HG02884 (cell line): Measurements from ENCODE around the gene EIF1B.
"Not testable (repeated sequence)": the region's sequence is repeated elsewhere in the genome, so short reads cannot be mapped to it uniquely, and the experiment has no call there.

Experiments
- ATAC-seq: cut with Tn5 transposase; IDR thresholded peaks from one replicate; pipeline ENCODE4 v1.9.1; 2021; ENCODE audit warnings: mild to moderate bottlenecking, moderate library complexity; ENCODE audit not compliant: unreplicated experiment

Gene EIF1B

DNA sequence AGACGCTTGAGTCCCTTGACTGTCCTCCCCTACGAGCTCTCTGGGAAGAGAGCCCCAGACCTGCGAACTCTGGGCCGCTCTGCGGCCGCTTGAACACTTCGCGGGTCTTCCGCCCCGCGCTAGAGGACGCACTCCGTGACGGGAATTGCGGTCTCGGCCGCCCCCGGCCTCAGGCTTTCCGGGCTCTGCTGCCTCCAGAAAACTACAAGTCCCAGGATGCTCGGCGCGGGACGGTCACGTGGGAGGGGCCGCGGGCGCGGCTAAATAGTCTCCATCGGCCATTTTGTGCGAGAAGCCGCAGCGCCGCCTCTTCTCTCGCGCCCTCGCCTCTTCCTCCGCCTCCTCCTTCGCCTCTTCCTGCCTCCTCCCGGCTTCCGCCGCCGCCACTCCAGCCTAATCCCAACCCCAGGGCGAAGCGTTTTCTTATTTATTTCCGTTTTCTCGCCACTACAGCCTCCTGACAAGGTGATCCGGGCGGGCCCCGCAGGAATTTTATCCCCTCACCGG lies at the start of gene EIF1B:
Gene EIF1B, plus strand, starts transcription at position 290 of the 507 bp plus-strand sequence. CDS start 235 bp downstream, outside the sequence.
- ATAC-seq = peak; percentile 94

DNA sequence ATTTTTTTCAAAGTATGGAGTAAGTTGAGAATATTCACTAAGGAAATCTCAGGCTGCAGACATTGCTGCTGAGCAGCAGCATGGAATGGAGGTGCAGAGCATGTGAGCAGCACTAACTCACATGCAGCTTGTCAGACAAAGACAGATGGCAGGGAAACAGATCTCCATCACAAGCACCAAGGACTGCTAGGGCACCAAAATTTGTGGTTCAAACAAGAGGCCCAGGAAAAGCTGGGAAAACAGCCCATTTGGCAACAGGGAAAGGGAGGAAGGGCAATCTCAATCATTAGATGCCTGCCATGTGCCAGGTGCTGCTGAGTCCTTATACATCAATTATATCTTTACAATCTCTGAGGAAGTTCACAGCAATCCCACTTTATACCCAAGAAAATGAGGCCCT lies 47.2 kb upstream of the EIF1B start:
- ATAC-seq = no peak

DNA sequence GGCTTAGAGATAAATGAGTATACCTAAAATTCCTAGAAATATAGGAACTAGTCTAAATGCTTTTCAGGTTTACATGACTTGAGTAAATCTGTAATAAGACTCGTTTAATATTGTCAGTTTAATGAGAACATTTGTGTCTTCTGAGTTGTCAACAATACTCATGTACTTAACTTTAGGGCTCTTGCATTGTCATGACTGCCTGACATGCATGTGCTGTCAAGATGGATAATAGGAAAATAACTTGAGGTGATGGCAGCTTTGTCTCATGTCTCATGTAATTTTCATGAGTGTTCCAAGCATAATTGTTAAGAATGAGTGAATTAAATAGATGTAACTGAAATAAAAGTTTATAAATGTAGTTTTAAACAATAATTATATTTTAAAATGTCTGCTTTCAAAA lies 45.1 kb upstream of the EIF1B start:
- ATAC-seq = no peak

DNA sequence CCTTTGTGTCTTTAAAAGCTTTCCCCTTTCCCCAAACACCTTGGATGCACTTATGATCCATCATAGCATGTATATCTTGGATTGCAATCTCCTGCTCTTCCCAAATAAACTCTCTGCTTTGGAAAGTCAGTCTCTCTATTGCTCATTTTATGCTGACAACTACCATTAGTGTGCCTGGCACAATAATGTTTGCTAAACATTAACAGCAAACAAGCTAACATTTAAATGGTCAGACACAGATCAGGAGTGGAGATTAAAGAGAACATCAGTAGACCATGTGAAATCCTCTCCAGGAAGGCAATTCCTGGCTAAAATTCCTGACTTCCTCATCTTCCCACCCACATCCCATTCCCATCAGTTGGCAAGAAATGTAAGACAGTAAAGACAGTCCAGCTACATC lies 44.3 kb upstream of the EIF1B start:
- no peak for ATAC-seq

DNA sequence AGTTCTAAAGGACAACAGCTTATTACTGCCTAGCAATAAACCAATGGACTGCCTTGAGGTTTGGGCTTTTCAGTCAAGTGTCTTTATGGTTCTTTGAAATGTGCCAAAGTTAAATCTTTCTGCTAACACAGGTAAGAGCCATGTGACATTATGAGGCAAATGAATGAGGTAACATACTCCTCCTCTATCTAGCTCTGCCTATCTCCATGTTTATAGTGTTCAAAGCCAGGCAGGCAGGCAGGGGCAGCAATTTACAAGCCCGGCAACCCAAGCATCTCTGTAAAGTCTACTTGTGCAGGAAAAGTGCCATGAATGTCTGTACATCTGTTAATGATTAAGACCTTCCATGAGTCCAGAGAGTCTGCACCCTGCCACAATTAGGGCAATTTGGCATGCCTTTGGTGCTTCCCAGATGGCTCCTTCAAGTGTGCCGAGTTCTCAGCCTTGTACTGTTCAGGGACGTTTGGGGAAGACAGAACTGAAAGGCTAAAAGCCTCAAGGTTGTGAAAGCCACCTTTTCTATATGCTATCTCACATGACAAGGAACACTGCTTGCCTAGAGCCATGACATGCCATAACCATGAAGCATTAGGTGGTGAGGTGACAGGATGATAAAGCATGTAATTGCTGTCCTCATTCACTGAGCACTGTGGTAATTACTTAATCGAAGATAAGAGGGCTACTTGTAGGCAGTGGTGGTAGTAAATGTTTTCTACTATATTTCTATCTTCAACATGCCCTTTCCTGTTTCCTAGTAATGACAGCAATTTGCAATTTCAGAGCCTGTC lies 41.4 kb upstream of the EIF1B start:
- ATAC-seq = no peak

DNA sequence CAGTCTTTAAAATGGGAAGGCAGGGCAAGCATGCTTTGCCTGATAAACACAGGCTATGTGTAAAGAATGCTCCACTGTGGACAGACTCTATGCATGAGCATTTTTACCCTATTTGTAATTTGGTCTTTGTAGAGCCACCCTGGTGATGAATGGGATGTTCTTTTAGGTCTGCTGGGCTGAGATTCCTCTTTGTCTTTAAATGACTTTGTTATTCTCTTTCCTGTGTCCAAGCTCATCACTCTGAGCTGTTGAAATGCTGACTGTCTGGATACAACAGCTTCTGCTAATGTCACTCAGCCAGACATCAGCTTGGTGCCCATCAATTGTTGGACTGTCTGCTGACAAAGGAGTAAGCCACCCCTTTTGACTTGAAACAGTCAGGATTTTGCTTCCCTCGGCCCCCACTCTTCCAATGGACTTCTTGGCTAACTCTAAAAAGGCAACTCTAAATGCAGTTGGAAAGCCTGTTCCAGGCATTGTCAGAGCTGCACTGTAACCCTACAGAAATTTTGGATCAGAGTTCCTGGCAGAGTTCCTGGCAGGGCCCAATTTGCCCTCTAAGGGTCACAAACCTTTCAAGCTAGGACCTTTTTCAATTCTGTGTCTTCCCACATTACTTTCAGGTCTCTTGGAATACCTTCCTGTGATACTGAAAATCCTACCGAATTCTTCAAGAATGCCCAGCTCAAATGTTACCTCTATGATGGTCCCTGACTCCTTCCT lies 40.5 kb upstream of the EIF1B start:
- ATAC-seq = no peak

DNA sequence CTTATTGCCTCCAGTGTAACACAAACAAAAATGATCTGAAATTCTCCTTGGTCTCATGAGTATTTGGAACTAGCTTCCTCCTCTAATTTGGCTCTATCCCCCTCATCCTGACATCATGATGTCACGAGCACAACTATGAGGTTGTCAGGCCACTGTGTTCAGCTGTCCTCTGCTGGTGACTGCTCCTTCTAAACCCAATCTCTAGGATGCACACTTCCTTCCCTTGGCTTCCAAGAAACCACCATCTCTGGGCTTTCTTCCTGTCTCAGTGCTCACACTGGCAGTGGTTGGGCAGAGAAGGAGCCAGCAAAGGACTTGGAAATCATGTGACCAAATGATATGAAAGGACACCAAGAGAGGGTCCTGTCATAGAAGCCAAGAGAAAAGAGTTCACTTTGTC lies 30.7 kb upstream of the EIF1B start:
- ATAC-seq = no peak

DNA sequence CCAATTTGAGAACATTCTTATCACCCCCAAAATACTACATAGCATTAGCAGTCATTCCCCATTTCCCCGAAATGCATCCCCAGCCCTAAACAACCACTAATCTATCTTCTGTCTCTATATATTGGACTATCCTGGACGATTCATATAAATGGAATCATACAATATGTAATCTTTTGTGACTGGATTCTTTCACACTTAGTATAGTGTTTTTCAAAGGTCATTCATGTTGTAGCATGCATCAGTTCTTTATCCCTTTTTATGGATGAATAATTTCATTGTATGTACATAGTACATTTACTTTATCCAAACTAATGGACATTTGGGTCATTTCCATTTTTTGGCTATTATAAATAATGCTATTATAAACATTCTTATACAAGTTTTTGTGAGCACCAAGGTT lies 27.5 kb upstream of the EIF1B start:
- ATAC-seq = no peak

DNA sequence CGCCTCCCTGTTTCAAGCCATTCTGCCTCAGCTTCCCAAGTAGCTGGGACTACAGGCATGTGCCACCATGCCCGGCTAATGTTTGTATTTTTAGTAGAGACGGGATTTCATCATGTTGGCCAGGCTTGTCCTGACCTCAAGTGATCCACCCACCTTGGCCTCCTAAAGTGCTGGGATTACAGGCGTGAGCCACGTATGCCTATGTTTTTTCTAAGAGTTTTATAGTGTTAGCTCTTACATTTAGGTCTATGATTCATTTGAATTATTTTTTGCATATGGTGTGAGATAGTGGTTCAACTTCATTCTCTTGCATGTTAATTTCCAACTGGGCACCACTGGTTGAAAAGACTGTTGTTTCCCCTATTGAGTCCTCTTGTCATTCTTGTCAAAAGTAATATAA lies 26.4 kb upstream of the EIF1B start:
- not testable (repeated sequence) for ATAC-seq

DNA sequence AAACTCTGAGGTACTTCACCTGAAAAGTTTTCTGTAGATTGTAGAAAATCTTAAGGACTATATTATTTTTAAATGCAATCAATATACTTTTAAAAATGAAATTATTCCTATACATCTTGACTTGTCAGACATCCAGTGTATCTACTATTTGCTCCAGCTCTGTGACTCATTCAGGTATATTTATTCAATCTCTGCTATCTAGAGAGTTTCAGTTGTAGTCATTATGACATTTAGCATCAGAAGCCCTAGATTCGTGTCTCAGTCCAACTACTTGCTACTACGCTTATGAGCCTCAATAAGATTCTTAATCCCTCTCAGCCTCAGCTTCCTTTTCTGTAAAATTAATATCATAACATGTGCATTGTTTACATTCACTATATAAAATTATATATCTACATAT lies 22.3 kb upstream of the EIF1B start:
- no peak for ATAC-seq

DNA sequence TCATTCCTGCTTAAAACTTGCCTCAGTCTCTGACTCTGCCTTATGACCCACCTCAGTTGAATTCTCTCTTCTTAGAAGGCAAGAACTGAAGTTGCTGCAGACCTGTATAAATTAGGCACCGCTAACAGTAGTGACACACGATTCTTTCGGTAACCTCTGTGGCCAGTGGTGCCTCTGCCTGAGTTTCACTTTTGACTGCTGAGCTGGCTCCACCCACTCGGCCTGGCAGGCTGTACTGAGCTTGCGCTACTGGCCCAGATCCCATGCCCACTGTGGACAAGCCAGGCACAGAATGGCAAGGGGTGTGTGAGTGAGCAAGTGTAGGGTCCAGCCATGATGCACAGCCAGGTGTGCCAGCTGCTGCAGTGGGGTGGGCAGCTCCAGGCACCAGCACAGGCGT lies 19.1 kb upstream of the EIF1B start:
- no peak for ATAC-seq

DNA sequence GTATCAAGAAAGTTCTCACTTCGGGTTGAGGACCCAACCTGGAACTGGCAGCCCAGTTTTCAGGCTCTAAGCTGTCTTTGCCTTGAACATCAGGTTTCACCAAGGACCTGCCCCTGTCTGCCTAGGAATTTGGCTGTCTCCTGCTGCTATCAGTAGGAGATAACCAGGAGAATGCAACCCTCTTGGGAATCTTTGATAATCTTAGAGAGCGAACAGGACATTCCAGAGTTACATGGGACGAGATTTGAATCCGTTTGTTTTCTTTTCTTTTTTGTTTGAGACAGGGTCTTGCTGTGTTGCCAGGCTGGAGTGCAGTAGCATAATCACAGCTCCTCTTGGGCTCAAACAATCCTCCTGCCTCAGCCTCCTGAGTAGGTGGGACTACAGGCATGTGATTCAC lies 18.0 kb upstream of the EIF1B start:
- ATAC-seq = no peak

DNA sequence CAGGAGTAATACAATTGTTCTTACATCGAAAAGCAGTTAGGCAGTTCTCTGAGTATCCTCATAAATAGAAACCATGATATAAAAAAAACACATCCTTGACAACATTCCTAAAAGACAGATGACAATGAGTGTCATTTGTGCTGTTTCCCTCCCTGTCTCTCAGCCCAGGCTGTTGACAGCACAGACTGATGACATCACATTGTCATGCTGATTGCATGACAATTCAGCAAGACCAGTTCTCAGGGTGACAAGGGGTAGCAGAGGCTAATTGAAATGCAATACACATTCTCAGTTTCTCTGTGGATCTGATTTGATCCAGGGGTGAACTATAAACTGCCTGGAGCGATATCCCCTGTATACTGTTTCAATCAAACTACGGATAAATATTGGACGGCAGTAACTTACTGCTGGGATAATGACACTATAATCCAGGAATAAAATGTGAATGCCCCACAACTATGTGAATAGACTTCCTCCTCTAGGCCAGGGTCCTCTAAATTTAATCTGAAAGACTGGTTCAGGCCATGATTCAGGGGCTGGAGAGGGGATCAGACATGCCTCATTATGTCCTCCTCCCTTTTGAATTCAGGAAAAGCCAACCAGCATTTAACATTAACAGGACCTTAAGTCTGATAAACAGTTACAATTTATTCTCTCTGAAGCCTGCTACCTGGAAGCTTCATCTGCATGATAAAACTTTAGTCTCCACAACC lies 16.7 kb upstream of the EIF1B start:
- no peak for ATAC-seq

DNA sequence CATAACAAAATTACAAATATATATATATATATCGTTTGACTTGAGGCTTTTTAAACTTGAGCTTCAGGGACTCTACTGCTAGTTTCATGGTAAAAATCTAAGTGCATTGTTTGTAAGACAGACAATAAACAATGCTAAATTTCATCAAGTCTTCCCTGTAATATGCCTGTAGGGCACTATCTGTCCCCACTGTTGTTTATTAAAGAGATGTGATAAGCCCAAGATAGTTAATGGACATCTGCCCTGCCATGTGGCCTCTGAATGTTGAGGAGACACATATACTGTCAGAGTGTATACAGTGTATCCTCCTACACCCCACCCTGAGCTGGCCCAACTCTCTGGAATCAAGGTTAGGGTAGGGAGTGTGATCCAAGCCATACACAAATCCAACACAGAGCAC lies 15.1 kb upstream of the EIF1B start:
- no peak for ATAC-seq

DNA sequence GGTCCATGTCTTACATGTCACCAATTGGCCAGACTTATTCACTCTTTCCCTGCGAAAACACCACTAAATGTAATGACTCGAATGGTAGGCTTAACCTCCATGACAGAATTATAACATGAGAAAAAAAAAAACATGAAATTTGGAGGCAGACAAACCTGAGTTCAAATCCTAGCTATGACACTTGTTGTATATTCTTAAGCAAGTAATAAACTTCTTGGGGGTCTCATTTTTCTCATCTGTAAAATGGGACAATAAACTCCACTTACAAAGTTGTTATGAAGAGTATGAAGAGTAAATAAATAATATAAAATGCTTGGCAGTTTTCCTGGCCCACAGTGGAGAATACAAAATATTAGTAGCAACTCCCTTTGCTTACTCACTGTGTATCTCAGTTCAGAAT lies 11.4 kb upstream of the EIF1B start:
- no peak for ATAC-seq

DNA sequence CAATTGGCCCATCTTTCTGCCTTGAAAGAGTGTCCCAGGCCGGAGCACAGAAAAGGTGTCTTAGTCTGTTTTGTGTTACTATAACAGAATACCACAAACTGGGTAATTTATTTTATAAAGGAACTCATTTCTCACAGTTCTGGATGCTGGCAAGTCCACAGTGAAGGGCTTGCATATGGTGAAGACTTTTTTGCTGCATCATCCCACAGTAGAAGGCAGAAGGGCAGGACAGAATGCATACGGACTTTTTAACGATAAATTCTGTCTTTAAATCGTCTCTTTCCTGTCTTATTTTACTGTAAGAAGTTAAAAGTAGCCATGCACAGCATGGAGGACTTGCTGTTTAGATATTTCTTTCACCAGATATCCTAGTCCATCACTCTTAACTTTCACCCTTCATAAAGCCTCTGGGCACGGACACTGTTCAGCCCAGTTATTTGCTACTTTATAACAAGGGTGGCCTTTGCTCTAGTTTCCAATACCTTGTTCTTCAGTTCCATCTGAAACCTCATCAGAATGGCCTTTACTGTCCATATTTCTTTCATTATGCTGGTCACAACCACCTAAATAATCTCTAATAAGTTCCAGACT lies 10.3 kb upstream of the EIF1B start:
- ATAC-seq = no peak

DNA sequence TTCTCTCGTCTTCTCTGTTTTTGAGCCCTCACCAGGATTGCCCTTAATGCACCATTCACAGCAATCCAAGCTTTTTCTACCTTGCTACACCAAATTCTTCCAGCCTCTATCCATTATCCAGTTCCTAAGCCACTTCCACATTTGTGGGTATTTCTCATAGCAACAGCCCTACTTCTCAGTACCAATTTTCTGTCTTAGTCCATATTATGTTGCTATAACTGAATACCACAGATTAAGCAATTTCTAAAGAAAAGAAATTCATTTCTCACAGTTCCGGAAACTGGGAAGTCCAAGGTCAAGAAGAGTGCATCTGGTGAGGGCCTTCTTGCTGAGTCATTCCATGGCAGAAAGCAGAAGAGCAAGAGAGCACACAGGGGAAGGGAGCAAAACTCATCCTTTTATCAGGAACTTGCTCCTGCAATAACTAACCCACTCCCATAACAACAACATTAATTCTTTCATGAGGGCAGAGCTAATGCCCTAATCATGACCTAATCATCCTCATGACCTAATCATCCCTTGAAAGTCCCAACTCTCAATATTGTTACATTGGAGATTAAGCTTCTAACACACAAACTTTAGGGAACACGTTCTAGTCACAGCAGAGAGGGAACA lies 9.7 kb upstream of the EIF1B start:
- peak; percentile 49 for ATAC-seq

DNA sequence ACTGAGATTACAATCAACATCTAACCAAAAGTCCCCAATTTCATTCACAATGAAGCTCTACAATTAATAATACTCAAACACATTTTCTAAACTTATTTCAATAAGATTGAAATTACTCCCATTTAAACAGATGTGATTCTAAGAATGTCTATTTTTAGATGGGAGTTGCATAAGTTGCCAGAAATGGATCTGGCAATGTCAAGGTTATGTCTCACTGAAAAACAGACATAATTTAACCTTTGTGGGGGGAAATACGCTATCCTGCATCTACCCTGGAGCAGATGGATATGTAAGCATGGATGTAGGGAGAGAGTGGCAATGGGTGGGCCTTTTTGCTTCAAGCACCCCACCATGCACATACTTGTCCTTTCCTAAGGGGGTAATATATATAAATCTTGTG lies 6.7 kb upstream of the EIF1B start:
- ATAC-seq = no peak

DNA sequence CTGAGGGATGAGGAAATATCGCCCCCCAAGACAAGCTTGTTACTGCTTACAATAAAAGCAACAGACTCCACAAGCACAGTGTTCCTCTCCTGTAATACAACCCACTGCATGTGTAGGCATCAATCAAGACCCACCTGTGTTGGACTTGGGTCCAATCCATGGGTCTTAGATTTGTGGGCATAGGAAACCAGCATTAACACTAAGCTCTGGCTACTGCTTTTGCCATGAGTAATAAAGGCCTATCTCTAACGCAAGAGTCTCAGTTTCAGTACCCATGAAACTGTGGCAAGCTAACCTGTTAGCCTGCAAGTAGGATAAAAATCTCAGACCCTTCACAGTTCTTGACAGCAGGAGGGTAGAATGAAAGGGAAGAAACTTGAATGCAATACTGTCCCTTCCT lies 5.2 kb upstream of the EIF1B start:
- ATAC-seq = no peak

DNA sequence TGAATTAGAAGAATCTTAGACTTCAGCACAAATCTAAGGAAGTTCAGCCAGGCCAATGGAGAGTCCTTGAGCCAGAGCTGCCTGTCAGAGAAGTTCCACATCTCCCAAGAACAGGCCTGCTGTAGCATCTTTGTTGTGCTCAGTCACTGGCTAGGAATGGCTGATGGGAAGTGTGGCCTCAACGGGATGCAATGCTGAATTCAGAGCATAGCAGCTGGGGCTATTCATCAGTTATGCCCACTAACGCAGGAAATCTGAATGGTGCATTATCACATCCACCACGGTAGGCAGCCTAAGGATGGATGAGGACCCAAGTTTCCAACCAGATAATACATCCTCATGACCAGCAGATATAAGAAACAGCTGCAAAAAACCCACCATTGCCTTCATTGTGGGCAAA lies 3.2 kb upstream of the EIF1B start:
- no peak for ATAC-seq

DNA sequence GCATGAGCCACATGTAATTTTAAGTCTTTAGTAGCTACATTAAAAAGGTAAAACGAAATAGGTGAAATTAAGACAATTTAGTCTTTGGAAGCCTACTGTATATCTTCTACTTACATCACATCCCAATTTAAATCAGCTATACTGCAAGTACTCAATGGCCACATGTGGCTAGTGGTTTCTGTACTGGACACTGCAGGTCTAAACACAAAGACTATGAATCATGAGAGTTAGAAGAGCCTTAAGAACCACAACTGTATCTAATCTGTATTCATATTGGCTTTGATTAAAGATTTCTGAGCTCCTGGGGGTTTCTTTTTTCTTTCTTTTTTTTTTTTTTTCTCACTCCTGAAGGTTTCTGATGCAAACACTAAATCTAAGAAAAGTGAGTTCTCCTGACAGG lies 2.3 kb upstream of the EIF1B start:
- no peak for ATAC-seq
